ENCODE measurements around the gene GRAMD4. TPM values are rescaled to one million over a fixed set of nuclear protein-coding genes. Genes with fewer than 3 reads are reported as not detected.

GRAMD4 gene
- polyA plus RNA-seq, 1 of the 3 experiments (the other 2 are of a cell fraction), result 15.5 TPM

GRCh38 chr22:46592390-46592872, 27.8 kb upstream of the GRAMD4 start:
- no peak overlapping the region; the same call in 1 of the 2 replicates for H3K4me2 ChIP-seq
- ChIA-PET CTCF (interaction anchor here (0.7 to 2.6 kb wide), 2 partner anchors 29 to 222 kb away, joined by 3 to 8 read pairs; no protein-coding TSS in a partner anchor), POLR2A (no interaction called here)
- no peak for TF ChIP-seq NRF1 (IDR thresholded peaks at IDR 0.05; ENCODE audit: low read depth, low read length)
- TF ChIP-seq GATA2 (CRISPR knock-in tag; IDR thresholded peaks at IDR 0.05), result no peak
- TF ChIP-seq FOSL2 (IDR thresholded peaks at IDR 0.05; ENCODE audit: borderline replicate concordance, low read depth), result no peak
- no peak for TF ChIP-seq CHD2 (IDR thresholded peaks at IDR 0.05; ENCODE audit: low read length, partially characterized antibody)
- H3K27ac ChIP-seq (ENCODE audit: low read depth in 2 of 2, low read length in 1 of 2), result 0 out of 4 replicates have a peak overlapping the region, but pooled peaks of 1 of the 2 experiments have one; percentile 4
- 77% methylated on average over 12 of the region's 13 CpGs for WGBS (ENCODE audit: low lambda C conversion rate)
- no peaks in the 10 kb centered on the region for H3K36me3 ChIP-seq (replicated peaks in 1 of 2; ENCODE audit: control insufficient read depth in 1 of 2, insufficient read depth in 2 of 2, low read length in 1 of 2)
- H3K27me3 ChIP-seq (ENCODE audit: insufficient read depth), result no peaks in the 10 kb centered on the region
- H3K79me2 ChIP-seq (ENCODE audit: insufficient read depth), result no peaks in the 10 kb centered on the region
- no peak overlapping the region for H3K4me3 ChIP-seq (ENCODE audit: low read depth in 2 of 2, low read length in 1 of 2)
- DNase-seq, result no peak
- H3K9ac ChIP-seq, result no peak overlapping the region
- H4K20me1 ChIP-seq (ENCODE audit: insufficient read depth), result no peaks in the 10 kb centered on the region
- H3K9me3 ChIP-seq, result no peaks in the 10 kb centered on the region
- no peaks in the 10 kb centered on the region for H3F3A ChIP-seq (replicated peaks; ENCODE audit: insufficient read depth)
- H3K9me2 ChIP-seq, result no peaks in the 10 kb centered on the region
- no peak overlapping the region for H2AFZ ChIP-seq (ENCODE audit: low read depth)
- H3K4me1 ChIP-seq (ENCODE audit: control insufficient read depth in 1 of 2, insufficient read depth in 2 of 2, low read depth in 1 of 2, low read length in 1 of 2), result peaks cover 0 to 58% of the 10 kb centered on the region in 2 experiments; a peak in 1 of 4 replicates

- H3K4me2 ChIP-seq, result no peak overlapping the region
- 100% methylated on average over 15 of the region's 19 CpGs for WGBS (ENCODE audit: low lambda C conversion rate)
- no peak for DNase-seq
- TF ChIP-seq MEF2A (IDR thresholded peaks at IDR 0.05; ENCODE audit: borderline replicate concordance, low read depth) (no peak), RFX5 (IDR thresholded peaks at IDR 0.05; ENCODE audit: low read length) (no peak), EZH2phosphoT487 (IDR thresholded peaks at IDR 0.05; ENCODE audit: borderline replicate concordance, low read depth) (no peak), FOSL2 (IDR thresholded peaks at IDR 0.05; ENCODE audit: borderline replicate concordance, low read depth) (no peak), GABPA (IDR thresholded peaks at IDR 0.05; ENCODE audit: low read depth) (no peak), EP300 (IDR thresholded peaks at IDR 0.05; ENCODE audit: borderline replicate concordance in 1 of 2, low read depth in 1 of 2, low read length in 1 of 2) (no peak), USF2 (IDR thresholded peaks at IDR 0.05; ENCODE audit: borderline replicate concordance, low read depth, low read length) (no peak), USF1 (IDR thresholded peaks at IDR 0.05; ENCODE audit: borderline replicate concordance, low read depth) (no peak), RCOR1 (IDR thresholded peaks at IDR 0.05; ENCODE audit: low read length) (no peak), TCF12 (IDR thresholded peaks at IDR 0.05) (no peak), CTCF (IDR thresholded peaks at IDR 0.05) (no peak), RXRA (IDR thresholded peaks at IDR 0.05; ENCODE audit: borderline replicate concordance, low read depth) (no peak), REST (IDR thresholded peaks at IDR 0.05; ENCODE audit: low read depth, low read length) (no peak), MAX (IDR thresholded peaks at IDR 0.05; ENCODE audit: low read depth) (no peak), FOXM1 (IDR thresholded peaks at IDR 0.05; ENCODE audit: low read depth) (no peak), YY1 (IDR thresholded peaks at IDR 0.05; ENCODE audit: low read depth) (no peak), NFIC (IDR thresholded peaks at IDR 0.05; ENCODE audit: borderline replicate concordance) (no peak)
Measured at GRCh38 chr22:46593211-46593681, 26.9 kb upstream of the GRAMD4 start.

More at GRCh38 chr22:46593211-46593681, 26.9 kb upstream of the GRAMD4 start:
- H4K20me1 ChIP-seq (ENCODE audit: insufficient read depth), result no peaks in the 10 kb centered on the region
- no peaks in the 10 kb centered on the region for H3K27me3 ChIP-seq (ENCODE audit: insufficient read depth)
- H3K4me1 ChIP-seq (ENCODE audit: control insufficient read depth in 1 of 2, insufficient read depth in 2 of 2, low read depth in 1 of 2, low read length in 1 of 2), result peaks cover 0 to 50% of the 10 kb centered on the region in 2 experiments; a peak in 1 of 4 replicates
- H3K4me3 ChIP-seq (ENCODE audit: low read depth in 2 of 2, low read length in 1 of 2), result no peak overlapping the region
- no peak overlapping the region for H3K27ac ChIP-seq (ENCODE audit: low read depth in 2 of 2, low read length in 1 of 2)
- no peak overlapping the region for H2AFZ ChIP-seq (ENCODE audit: low read depth)
- H3K79me2 ChIP-seq (ENCODE audit: insufficient read depth), result no peaks in the 10 kb centered on the region
- no peaks in the 10 kb centered on the region for H3F3A ChIP-seq (replicated peaks; ENCODE audit: insufficient read depth)
- POLR2A ChIA-PET, result no interaction called here
- H3K36me3 ChIP-seq (replicated peaks in 1 of 2; ENCODE audit: control insufficient read depth in 1 of 2, insufficient read depth in 2 of 2, low read length in 1 of 2), result no peaks in the 10 kb centered on the region
- H3K9me2 ChIP-seq, result no peaks in the 10 kb centered on the region
- H3K9me3 ChIP-seq, result no peaks in the 10 kb centered on the region
- CTCF ChIA-PET, result interaction anchor here (1.0 kb wide), 1 partner anchor 30 kb away, joined by 3 read pairs; no protein-coding TSS in a partner anchor
- no peak overlapping the region for H3K9ac ChIP-seq

Measured in SK-N-SH (cell line).